Stimulated activated naive CD8-positive, alpha-beta T cell treated with anti-CD3 and anti-CD28 coated beads, Interleukin-15, Interleukin-2, amounts not matched to agents 100 U/mL and 50 U/mL, for 24 hours (primary cell): Measurements from ENCODE around the gene NEDD4L.
"Not testable (repeated sequence)": the region's sequence is repeated elsewhere in the genome, so short reads cannot be mapped to it uniquely, and the experiment has no call there.

Source experiments
- ATAC-seq: fragments of 150-1000 bp; cut with Tn5 transposase; one replicate; pipeline ENCODE4 v1.10.0; 2021
- DNase-seq: peaks from one replicate; pipeline ENCODE4 v3.0.0; 2021

NEDD4L gene

GRCh38 chr18:58378411-58379379 is 334.7 kb downstream of the NEDD4L start:
- ATAC-seq (no peak), DNase-seq (no peak)

- DNase-seq (no peak), ATAC-seq (no peak)
Measured at GRCh38 chr18:58379443-58379842, 335.4 kb downstream of the NEDD4L start.

- not testable (repeated sequence) for ATAC-seq, DNase-seq
Measured at GRCh38 chr18:58380113-58380512, 336.1 kb downstream of the NEDD4L start.

GRCh38 chr18:58381676-58382411 is 337.8 kb downstream of the NEDD4L start:
- DNase-seq: no peak
- no peak for ATAC-seq

- DNase-seq: no peak
- ATAC-seq: no peak
Measured at GRCh38 chr18:58382446-58382845, 338.4 kb downstream of the NEDD4L start.

- DNase-seq (no peak), ATAC-seq (no peak)
Measured at GRCh38 chr18:58385472-58385871, 341.4 kb downstream of the NEDD4L start.

GRCh38 chr18:58386780-58387179 is 342.8 kb downstream of the NEDD4L start:
- ATAC-seq (no peak), DNase-seq (no peak)

- ATAC-seq (no peak), DNase-seq (no peak)
Measured at GRCh38 chr18:58387716-58388115, 343.7 kb downstream of the NEDD4L start.

- ATAC-seq (no peak), DNase-seq (no peak)
Measured at GRCh38 chr18:58388736-58389135, 344.7 kb downstream of the NEDD4L start.

GRCh38 chr18:58389745-58390144 is 345.7 kb downstream of the NEDD4L start:
- DNase-seq (no peak), ATAC-seq (no peak)

- ATAC-seq: no peak
- DNase-seq: no peak
Measured at GRCh38 chr18:58390399-58390798, 346.4 kb downstream of the NEDD4L start.

GRCh38 chr18:58391231-58391825 is 347.3 kb downstream of the NEDD4L start:
- no peak for DNase-seq
- no peak for ATAC-seq

- DNase-seq: no peak
Measured at GRCh38 chr18:58391932-58392323, 347.9 kb downstream of the NEDD4L start.

GRCh38 chr18:58392324-58393000 is 348.4 kb downstream of the NEDD4L start:
- ATAC-seq (no peak), DNase-seq (no peak)

More at GRCh38 chr18:58391932-58392323, 347.9 kb downstream of the NEDD4L start:
- no peak for ATAC-seq

- DNase-seq: no peak
Measured at GRCh38 chr18:58393295-58393694, 349.3 kb downstream of the NEDD4L start.

GRCh38 chr18:58394046-58394445 is 350.0 kb downstream of the NEDD4L start:
- ATAC-seq (no peak), DNase-seq (no peak)

More at GRCh38 chr18:58393295-58393694, 349.3 kb downstream of the NEDD4L start:
- no peak for ATAC-seq

GRCh38 chr18:58394602-58395425 is 350.8 kb downstream of the NEDD4L start:
- no peak for ATAC-seq
- no peak for DNase-seq

GRCh38 chr18:58396144-58396543 is 352.1 kb downstream of the NEDD4L start:
- ATAC-seq (no peak), DNase-seq (no peak)

GRCh38 chr18:58396966-58397365 is 352.9 kb downstream of the NEDD4L start:
- ATAC-seq: no peak

GRCh38 chr18:58397385-58398132 is 353.5 kb downstream of the NEDD4L start:
- no peak for ATAC-seq
- DNase-seq: no peak

More at GRCh38 chr18:58396966-58397365, 352.9 kb downstream of the NEDD4L start:
- no peak for DNase-seq
